ENCODE data around the gene HEXIM2. TPM values are rescaled to one million over a fixed set of nuclear protein-coding genes. Genes with fewer than 3 reads are reported as not detected.

Gene HEXIM2
- total RNA-seq, 1 experiment from 2014 or later, result 4.5 TPM

GRCh38 chr17:45149037-45149668, 12.5 kb upstream of the HEXIM2 start:
- Histone ChIP-seq H3K27ac (ENCODE audit: low read length) (peak overlapping the region; percentile 77), H3K9me3 (ENCODE audit: control insufficient read depth, insufficient read depth, low read depth, low read length) (no peaks in the 10 kb centered on the region), H3K4me3 (ENCODE audit: low read depth in 2 of 2, low read length in 2 of 2) (peak overlapping the region; percentile 77 to 93), H3K27me3 (ENCODE audit: control insufficient read depth, insufficient read depth, low read length) (no peaks in the 10 kb centered on the region), H3K36me3 (ENCODE audit: control insufficient read depth, insufficient read depth, low read length) (peaks cover 4% of the 10 kb centered on the region), H3K4me1 (ENCODE audit: control insufficient read depth, insufficient read depth, low read length) (peaks cover 10% of the 10 kb centered on the region)
- no peak for TF ChIP-seq REST (IDR thresholded peaks at IDR 0.05; ENCODE audit: insufficient read depth in 1 of 2, low read depth in 2 of 2, low read length in 1 of 2)
- no peak for TF ChIP-seq POLR2AphosphoS5 (IDR thresholded peaks at IDR 0.05; ENCODE audit: low read depth, low read length)
- no peak for TF ChIP-seq SIN3A (IDR thresholded peaks at IDR 0.05; ENCODE audit: borderline replicate concordance, insufficient read depth, low read depth, low read length)
- TF ChIP-seq, protein P1, sequence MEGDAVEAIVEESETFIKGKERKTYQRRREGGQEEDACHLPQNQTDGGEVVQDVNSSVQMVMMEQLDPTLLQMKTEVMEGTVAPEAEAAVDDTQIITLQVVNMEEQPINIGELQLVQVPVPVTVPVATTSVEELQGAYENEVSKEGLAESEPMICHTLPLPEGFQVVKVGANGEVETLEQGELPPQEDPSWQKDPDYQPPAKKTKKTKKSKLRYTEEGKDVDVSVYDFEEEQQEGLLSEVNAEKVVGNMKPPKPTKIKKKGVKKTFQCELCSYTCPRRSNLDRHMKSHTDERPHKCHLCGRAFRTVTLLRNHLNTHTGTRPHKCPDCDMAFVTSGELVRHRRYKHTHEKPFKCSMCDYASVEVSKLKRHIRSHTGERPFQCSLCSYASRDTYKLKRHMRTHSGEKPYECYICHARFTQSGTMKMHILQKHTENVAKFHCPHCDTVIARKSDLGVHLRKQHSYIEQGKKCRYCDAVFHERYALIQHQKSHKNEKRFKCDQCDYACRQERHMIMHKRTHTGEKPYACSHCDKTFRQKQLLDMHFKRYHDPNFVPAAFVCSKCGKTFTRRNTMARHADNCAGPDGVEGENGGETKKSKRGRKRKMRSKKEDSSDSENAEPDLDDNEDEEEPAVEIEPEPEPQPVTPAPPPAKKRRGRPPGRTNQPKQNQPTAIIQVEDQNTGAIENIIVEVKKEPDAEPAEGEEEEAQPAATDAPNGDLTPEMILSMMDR (IDR thresholded peaks at IDR 0.05), result peak; percentile 90
- no peak for TF ChIP-seq TCF7L2 (IDR thresholded peaks at IDR 0.05; ENCODE audit: low read depth, low read length)
- peak; percentile 52 for ATAC-seq
- in situ Hi-C loops (cut with HindIII; ENCODE audit: low pct_unique_long_range_greater_than_20kb, low sequenced_read_pairs), result no loop called here
- ChIA-PET POLR2A (interaction anchor here (0.6 to 2.1 kb wide), 11 partner anchors 10 to 323 kb away, joined by 3 to 11 read pairs (median 3); partner anchors contain the start of gene ACBD4), CTCF (interaction anchor here (0.6 to 5.5 kb wide), 7 partner anchors 10 to 168 kb away, joined by 3 to 40 read pairs (median 4); partner anchors contain the start of gene ACBD4)
- BruUV-seq (replicated peaks), result no TSS peak
- no peak for DNase-seq (ENCODE audit: low read depth, low spot score)
- intact Hi-C loops (cut with micrococcal nuclease; ENCODE audit: unreplicated experiment), result no loop called here

DNA sequence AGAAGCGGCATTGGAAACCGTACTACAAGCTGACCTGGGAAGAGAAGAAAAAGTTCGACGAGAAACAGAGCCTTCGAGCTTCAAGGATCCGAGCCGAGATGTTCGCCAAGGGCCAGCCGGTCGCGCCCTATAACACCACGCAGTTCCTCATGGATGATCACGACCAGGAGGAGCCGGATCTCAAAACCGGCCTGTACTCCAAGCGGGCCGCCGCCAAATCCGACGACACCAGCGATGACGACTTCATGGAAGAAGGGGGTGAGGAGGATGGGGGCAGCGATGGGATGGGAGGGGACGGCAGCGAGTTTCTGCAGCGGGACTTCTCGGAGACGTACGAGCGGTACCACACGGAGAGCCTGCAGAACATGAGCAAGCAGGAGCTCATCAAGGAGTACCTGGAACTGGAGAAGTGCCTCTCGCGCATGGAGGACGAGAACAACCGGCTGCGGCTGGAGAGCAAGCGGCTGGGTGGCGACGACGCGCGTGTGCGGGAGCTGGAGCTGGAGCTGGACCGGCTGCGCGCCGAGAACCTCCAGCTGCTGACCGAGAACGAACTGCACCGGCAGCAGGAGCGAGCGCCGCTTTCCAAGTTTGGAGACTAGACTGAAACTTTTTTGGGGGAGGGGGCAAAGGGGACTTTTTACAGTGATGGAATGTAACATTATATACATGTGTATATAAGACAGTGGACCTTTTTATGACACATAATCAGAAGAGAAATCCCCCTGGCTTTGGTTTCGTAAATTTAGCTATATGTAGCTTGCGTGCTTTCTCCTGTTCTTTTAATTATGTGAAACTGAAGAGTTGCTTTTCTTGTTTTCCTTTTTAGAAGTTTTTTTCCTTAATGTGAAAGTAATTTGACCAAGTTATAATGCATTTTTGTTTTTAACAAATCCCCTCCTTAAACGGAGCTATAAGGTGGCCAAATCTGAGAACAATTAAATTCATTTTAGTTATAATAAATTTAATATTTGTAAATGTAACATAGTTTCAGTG, 11.7 kb upstream of the HEXIM2 start:
- no TSS peak for BruUV-seq (replicated peaks)
- peak overlapping the region; percentile 77 to 93 for H3K4me3 ChIP-seq (ENCODE audit: low read depth in 2 of 2, low read length in 2 of 2)
- H3K27me3 ChIP-seq (ENCODE audit: control insufficient read depth, insufficient read depth, low read length), result no peaks in the 10 kb centered on the region
- no peaks in the 10 kb centered on the region for H3K9me3 ChIP-seq (ENCODE audit: control insufficient read depth, insufficient read depth, low read depth, low read length)
- peaks cover 10% of the 10 kb centered on the region for H3K4me1 ChIP-seq (ENCODE audit: control insufficient read depth, insufficient read depth, low read length)
- intact Hi-C loops (cut with micrococcal nuclease; ENCODE audit: unreplicated experiment), result no loop called here
- CTCF ChIA-PET, result interaction anchor here (0.6 to 5.5 kb wide), 5 partner anchors 9 to 167 kb away, joined by 3 to 40 read pairs (median 11); partner anchors contain the start of gene ACBD4
- DNase-seq (ENCODE audit: low read depth, low spot score) (no peak), ATAC-seq (no peak)
- H3K36me3 ChIP-seq (ENCODE audit: control insufficient read depth, insufficient read depth, low read length), result peaks cover 4% of the 10 kb centered on the region
- POLR2A ChIA-PET, result interaction anchor here (0.5 to 1.4 kb wide), 8 partner anchors 13 to 324 kb away, joined by 3 to 11 read pairs (median 3); no protein-coding TSS in a partner anchor
- TF ChIP-seq POLR2AphosphoS5 (IDR thresholded peaks at IDR 0.05; ENCODE audit: low read depth, low read length) (peak; percentile 58), SIN3A (IDR thresholded peaks at IDR 0.05; ENCODE audit: borderline replicate concordance, insufficient read depth, low read depth, low read length) (peak; percentile 66; the same call in 1 of the 2 replicates)
- TF ChIP-seq, protein P1 (IDR thresholded peaks at IDR 0.05), result no peak
- in situ Hi-C loops (cut with HindIII; ENCODE audit: low pct_unique_long_range_greater_than_20kb, low sequenced_read_pairs), result no loop called here
- peak overlapping the region; percentile 77 for H3K27ac ChIP-seq (ENCODE audit: low read length)
